OCI-LY3 (cell line): Measurements from ENCODE around the gene FAM117B.

Source experiments
- H2AFZ ChIP-seq: fragments of 200-600, 300-600 bp; shearing (Covaris generic); 2 replicates; pipeline ENCODE4 v1.6.0; 2014; ENCODE audit warnings: antibody characterized with exemption, low read depth, low read length
- H3K27ac ChIP-seq: fragments of 200-600, 300-600 bp; sonication (generic); 2 replicates; pipeline ENCODE4 v1.5.1; 2014; ENCODE audit warnings: mild to moderate bottlenecking, low read length, moderate library complexity, mixed read lengths
- H3K27me3 ChIP-seq: fragments of 200-600, 300-600 bp; sonication (generic); 2 replicates; pipeline ENCODE4 v1.6.1; 2014; ENCODE audit warnings: low read depth, low read length, mixed read lengths
- H3K36me3 ChIP-seq: fragments of 200-600, 300-600 bp; sonication (generic); replicated peaks from 2 replicates; pipeline ENCODE3; 2014; ENCODE audit warnings: low read depth, low read length, mixed read lengths
- H3K4me1 ChIP-seq: fragments of 300-600, 200-600 bp; sonication (generic); 2 replicates; pipeline ENCODE4 v1.6.1; 2014; ENCODE audit warnings: low read length, mixed read lengths
- H3K4me2 ChIP-seq: fragments of 200-600, 300-600 bp; sonication (generic); 2 replicates; pipeline ENCODE4 v1.6.1; 2014; ENCODE audit warnings: low read length, mixed read lengths
- H3K4me3 ChIP-seq: fragments of 300-600, 200-600 bp; sonication (generic); 2 replicates; pipeline ENCODE4 v1.5.1; 2014; ENCODE audit warnings: antibody characterized with exemption, mild to moderate bottlenecking, low read length, moderate library complexity
- H3K79me2 ChIP-seq: fragments of 300-600, 200-600 bp; shearing (Covaris generic); 2 replicates; pipeline ENCODE4 v1.6.1; 2014; ENCODE audit warnings: mild to moderate bottlenecking, low read length, mixed read lengths
- H3K9ac ChIP-seq: fragments of 300-600, 200-600 bp; shearing (Covaris generic); 2 replicates; pipeline ENCODE4 v1.6.0; 2014; ENCODE audit warnings: mild to moderate bottlenecking, low read length, moderate library complexity
- H3K9me3 ChIP-seq: fragments of 200-600, 300-600 bp; shearing (Covaris generic); 2 replicates; pipeline ENCODE4 v1.6.1; 2014; ENCODE audit warnings: low read length, mixed read lengths; ENCODE audit not compliant: insufficient read depth
- H4K20me1 ChIP-seq: fragments of 200-600, 300-600 bp; sonication (generic); 2 replicates; pipeline ENCODE4 v1.6.1; 2016; ENCODE audit warnings: low read length, mixed read lengths; ENCODE audit not compliant: insufficient read depth
- EZH2phosphoT487 ChIP-seq: fragments of 200-600 bp; shearing (Covaris generic); IDR thresholded peaks from 2 replicates; pipeline ENCODE4 v1.6.1; 2018; ENCODE audit warnings: antibody characterized with exemption, mixed run types, low read depth
- TF ChIP-seq, protein P1 (sequence below): fragments of 200-600, 300-600 bp; sonication (generic); IDR thresholded peaks from 2 replicates; pipeline ENCODE4 v1.5.1; 2014; ENCODE audit warnings: antibody characterized with exemption, low read length, low read depth

The FAM117B gene

DNA sequence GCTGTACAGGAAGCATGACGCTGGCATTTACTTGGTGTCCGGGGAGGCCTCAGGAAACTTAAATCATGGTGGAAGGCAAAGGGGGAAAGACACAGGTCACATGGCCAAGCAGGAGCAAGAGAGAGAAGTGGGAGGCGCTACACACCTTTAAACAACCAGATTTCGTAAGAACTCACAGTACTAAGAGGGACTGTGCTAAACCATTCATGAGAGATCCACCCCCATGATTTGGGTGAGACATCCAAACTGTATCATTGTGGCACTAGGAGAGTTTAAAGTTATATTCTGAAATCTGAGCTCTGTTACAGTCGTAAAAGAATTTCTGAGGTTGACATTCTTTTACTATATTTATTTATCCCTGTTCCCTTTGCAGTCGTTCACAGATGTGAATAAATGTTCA lies 120.2 kb downstream of the FAM117B start:
- peaks cover 20% of the 10 kb centered on the region for H3K4me1 ChIP-seq
- no peak overlapping the region for H3K27ac ChIP-seq
- no peak overlapping the region for H3K4me2 ChIP-seq
- no peaks in the 10 kb centered on the region for H3K9me3 ChIP-seq
- H3K79me2 ChIP-seq: no peaks in the 10 kb centered on the region
- peaks cover 4% of the 10 kb centered on the region for H4K20me1 ChIP-seq
- H3K9ac ChIP-seq: no peak overlapping the region
- H3K4me3 ChIP-seq: no peak overlapping the region
- H3K36me3 ChIP-seq: peaks cover 17% of the 10 kb centered on the region
- H2AFZ ChIP-seq: no peak overlapping the region
- no peaks in the 10 kb centered on the region for H3K27me3 ChIP-seq
- TF ChIP-seq, protein P1, sequence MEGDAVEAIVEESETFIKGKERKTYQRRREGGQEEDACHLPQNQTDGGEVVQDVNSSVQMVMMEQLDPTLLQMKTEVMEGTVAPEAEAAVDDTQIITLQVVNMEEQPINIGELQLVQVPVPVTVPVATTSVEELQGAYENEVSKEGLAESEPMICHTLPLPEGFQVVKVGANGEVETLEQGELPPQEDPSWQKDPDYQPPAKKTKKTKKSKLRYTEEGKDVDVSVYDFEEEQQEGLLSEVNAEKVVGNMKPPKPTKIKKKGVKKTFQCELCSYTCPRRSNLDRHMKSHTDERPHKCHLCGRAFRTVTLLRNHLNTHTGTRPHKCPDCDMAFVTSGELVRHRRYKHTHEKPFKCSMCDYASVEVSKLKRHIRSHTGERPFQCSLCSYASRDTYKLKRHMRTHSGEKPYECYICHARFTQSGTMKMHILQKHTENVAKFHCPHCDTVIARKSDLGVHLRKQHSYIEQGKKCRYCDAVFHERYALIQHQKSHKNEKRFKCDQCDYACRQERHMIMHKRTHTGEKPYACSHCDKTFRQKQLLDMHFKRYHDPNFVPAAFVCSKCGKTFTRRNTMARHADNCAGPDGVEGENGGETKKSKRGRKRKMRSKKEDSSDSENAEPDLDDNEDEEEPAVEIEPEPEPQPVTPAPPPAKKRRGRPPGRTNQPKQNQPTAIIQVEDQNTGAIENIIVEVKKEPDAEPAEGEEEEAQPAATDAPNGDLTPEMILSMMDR: no peak
- TF ChIP-seq EZH2phosphoT487: no peak

DNA sequence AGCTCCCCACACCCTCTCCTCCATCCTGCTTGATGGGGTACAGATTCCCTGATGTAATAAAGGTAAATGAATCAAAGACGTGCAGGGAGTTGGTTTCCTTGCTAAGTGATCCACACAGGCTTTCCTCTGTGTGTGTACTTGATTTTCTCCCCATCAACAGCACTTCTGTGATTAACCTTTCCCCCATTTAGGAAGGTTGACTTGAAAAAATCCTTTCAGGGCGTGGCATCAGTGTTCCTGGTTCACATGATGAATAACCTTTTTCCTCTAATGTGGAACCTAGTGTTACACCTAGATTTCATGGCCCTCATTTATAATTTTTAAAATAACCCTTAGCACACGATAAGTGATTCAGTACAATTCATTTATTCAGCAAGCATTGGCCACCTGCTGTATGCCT lies 121.8 kb downstream of the FAM117B start:
- Histone ChIP-seq H3K27me3 (no peaks in the 10 kb centered on the region), H3K36me3 (peaks cover 22% of the 10 kb centered on the region), H3K27ac (no peak overlapping the region), H4K20me1 (peaks cover 7% of the 10 kb centered on the region), H3K9me3 (no peaks in the 10 kb centered on the region), H3K4me3 (no peak overlapping the region), H3K4me1 (peaks cover 22% of the 10 kb centered on the region), H3K9ac (no peak overlapping the region), H3K79me2 (no peaks in the 10 kb centered on the region), H2AFZ (no peak overlapping the region), H3K4me2 (no peak overlapping the region)
- TF ChIP-seq, protein P1: no peak
- TF ChIP-seq EZH2phosphoT487: no peak

DNA sequence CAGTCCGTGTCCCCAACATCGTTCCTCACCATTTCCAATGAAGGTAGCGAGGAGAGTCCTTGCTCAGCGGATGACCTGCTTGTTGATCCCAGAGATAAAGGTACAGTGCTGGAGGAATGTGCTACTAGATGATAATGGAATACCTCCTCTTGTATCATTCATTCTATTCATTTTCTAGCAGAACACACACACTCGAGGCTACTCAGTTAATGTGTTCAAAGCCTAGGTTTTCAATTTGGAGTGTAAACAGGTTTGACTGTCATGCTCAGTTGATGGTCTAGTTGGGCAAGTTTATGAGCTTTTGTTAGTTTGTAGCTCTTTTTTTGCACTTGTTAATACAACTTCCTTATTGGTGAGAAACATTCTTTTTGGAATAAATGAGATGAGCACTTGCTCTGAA lies 122.6 kb downstream of the FAM117B start:
- peaks cover 22% of the 10 kb centered on the region for H3K4me1 ChIP-seq

DNA sequence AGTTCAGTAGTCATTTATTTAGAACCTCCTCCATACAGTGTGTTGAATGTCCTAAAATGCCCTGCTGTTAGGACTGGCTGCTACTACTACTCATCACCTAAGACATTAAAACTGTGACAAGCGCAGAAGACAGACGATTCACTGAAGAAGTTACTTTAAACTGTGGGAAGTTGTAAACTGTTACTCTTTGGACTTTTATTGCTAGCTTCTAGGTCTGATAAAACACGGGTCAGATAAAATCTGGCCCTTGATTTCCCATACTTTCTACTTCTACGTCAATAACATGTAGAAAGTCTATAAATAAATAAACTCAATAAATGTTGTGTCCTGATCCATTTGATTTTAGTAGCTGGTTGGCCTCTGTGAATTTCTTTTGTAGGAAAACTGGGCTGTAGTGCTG lies 123.4 kb downstream of the FAM117B start:
- peaks cover 22% of the 10 kb centered on the region for H3K36me3 ChIP-seq
- H3K27ac ChIP-seq: no peak overlapping the region

More for the DNA sequence above, 122.6 kb downstream of the FAM117B start:
- peaks cover 22% of the 10 kb centered on the region for H3K36me3 ChIP-seq
- no peaks in the 10 kb centered on the region for H3K27me3 ChIP-seq
- no peak overlapping the region for H2AFZ ChIP-seq
- H3K9me3 ChIP-seq: no peaks in the 10 kb centered on the region
- H4K20me1 ChIP-seq: peaks cover 7% of the 10 kb centered on the region
- no peak overlapping the region for H3K9ac ChIP-seq
- TF ChIP-seq, protein P1: no peak
- no peak for TF ChIP-seq EZH2phosphoT487
- H3K4me3 ChIP-seq: no peak overlapping the region
- no peak overlapping the region for H3K4me2 ChIP-seq
- H3K79me2 ChIP-seq: no peaks in the 10 kb centered on the region
- no peak overlapping the region for H3K27ac ChIP-seq

More for the DNA sequence above, 123.4 kb downstream of the FAM117B start:
- Histone ChIP-seq H3K79me2 (no peaks in the 10 kb centered on the region), H3K4me2 (no peak overlapping the region), H2AFZ (no peak overlapping the region), H4K20me1 (peaks cover 7% of the 10 kb centered on the region), H3K27me3 (no peaks in the 10 kb centered on the region), H3K4me3 (no peak overlapping the region), H3K9ac (no peak overlapping the region), H3K4me1 (peaks cover 22% of the 10 kb centered on the region), H3K9me3 (no peaks in the 10 kb centered on the region)
- no peak for TF ChIP-seq EZH2phosphoT487
- TF ChIP-seq, protein P1: no peak
